Measurements from ENCODE around the gene PRPSAP1. TPM values are rescaled to one million over a fixed set of nuclear protein-coding genes. Genes with fewer than 3 reads are reported as not detected.
"Not testable (repeated sequence)": the region's sequence is repeated elsewhere in the genome, so short reads cannot be mapped to it uniquely, and the experiment has no call there.

The PRPSAP1 gene
- total and polyA plus RNA-seq, 7 experiments from 2014 or later: 19.6 to 59.1 (median 53.3) TPM

DNA sequence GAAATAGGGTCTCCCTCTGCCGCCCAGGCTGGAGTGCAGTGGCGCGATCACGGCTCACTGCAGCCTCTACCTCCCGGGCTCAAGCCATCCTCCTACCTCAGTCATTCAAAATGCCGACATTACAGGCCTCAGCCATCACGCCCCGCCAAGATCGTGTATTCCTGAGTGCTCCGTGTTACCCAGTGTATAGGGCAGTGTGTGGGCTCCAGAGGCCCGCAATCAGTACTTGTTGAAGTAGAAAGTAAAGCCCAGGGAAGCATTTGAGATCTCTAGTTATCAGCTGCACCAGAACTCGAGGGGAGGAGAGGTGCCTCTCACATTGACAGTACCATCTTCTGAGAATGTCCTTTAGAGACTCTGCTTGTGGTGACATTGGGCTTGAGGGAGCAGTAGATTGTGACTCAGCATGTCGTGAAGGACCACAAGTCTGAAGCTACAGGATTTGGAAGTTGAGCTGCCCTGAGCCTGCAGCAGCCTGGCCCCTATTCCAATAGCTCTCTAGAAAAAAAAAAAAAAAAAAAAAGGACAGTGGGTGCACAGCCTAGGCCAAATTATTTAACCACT is 1.1 kb upstream of the PRPSAP1 start:
- Histone ChIP-seq H3K27ac (ENCODE audit: low read depth, low read length) (no peak overlapping the region), H3K9me3 (ENCODE audit: control insufficient read depth in 2 of 3, low read length in 3 of 3) (no peaks in the 10 kb centered on the region), H3K27me3 (ENCODE audit: control insufficient read depth in 2 of 2, insufficient read depth in 2 of 2, low read length in 2 of 2) (no peaks in the 10 kb centered on the region), H3K36me3 (ENCODE audit: control insufficient read depth in 2 of 3, insufficient read depth in 3 of 3, low read length in 3 of 3) (peaks cover 0 to 7% (median 0%) of the 10 kb centered on the region in 3 experiments), H3K4me3 (ENCODE audit: low read length) (no peak overlapping the region), H3K4me1 (ENCODE audit: control insufficient read depth in 2 of 2, insufficient read depth in 2 of 2, low read length in 2 of 2) (no peaks in the 10 kb centered on the region)
- ATAC-seq: no peak
- POLR2A ChIA-PET: interaction anchor here (0.6 to 0.7 kb wide), 2 partner anchors 43 to 627 kb away, joined by 3 read pairs; no protein-coding TSS in a partner anchor
- Mint-ChIP-seq H3K4me3 (peak overlapping the region; percentile 61 to 99 (median 90)), H3K27me3 (no peaks in the 10 kb centered on the region), H3K4me1 (peaks cover 13 to 35% (median 19%) of the 10 kb centered on the region in 7 donors), H3K27ac (peak overlapping the region in 5 of 9 donors; percentile 59 to 96 (median 91)), H3K9me3 (no peaks in the 10 kb centered on the region), H3K36me3 (peaks cover 0 to 4% (median 0%) of the 10 kb centered on the region in 5 donors)
- no peak for DNase-seq
- CTCF ChIA-PET: interaction anchor here (0.6 to 0.9 kb wide), 2 partner anchors 43 to 228 kb away, joined by 3 to 5 read pairs; no protein-coding TSS in a partner anchor
- intact Hi-C loops (cut with micrococcal nuclease): loop anchor here (1.0 to 5.0 kb wide), 9 partner anchors 28 to 688 kb away; partner anchors contain the start of genes FBF1 (in 1 of the 2), MFSD11 (in 1 of the 2), RECQL5 (in 1 of the 2) and RHBDF2 (in 1 of the 2)

DNA sequence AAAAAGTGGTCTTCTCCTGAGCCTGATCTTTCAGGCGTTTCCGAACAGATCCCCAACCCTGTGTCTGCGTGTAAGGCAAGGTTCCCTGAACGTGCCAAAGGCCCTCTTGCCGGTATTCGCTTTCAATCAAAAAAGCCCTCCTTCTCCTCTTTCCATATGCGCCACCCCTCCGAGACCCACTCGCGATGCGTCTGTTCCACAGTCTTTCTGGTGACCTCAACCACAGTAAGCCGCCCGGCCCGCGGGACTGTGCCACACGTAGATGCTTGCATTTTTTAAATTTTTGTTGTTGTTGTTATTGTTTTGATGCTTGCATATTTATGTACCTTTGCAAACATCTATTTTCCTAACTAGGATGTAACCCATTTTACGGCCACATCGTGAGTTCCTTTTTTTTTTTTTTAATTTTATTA is 607 bp upstream of the PRPSAP1 start:
- ChIA-PET CTCF (interaction anchor here (0.6 to 0.9 kb wide), 2 partner anchors 44 to 228 kb away, joined by 3 to 5 read pairs; no protein-coding TSS in a partner anchor), POLR2A (interaction anchor here (1.0 to 1.5 kb wide), 4 partner anchors 15 to 250 kb away, joined by 3 to 5 read pairs (median 3); partner anchors contain the start of gene EXOC7)
- H3K4me1 Mint-ChIP-seq: peaks cover 13 to 35% (median 19%) of the 10 kb centered on the region in 7 donors
- H3K4me3 ChIP-seq (ENCODE audit: low read length): peak overlapping the region; percentile 97
- ATAC-seq (no peak), DNase-seq (no peak)
- H3K27ac Mint-ChIP-seq: peak overlapping the region; percentile 91 to 100 (median 96)
- intact Hi-C loops (cut with micrococcal nuclease): loop anchor here (1.0 to 5.0 kb wide), 9 partner anchors 29 to 687 kb away; partner anchors contain the start of genes FBF1 (in 1 of the 2), MFSD11 (in 1 of the 2), RECQL5 (in 1 of the 2) and RHBDF2 (in 1 of the 2)
- H3K36me3 Mint-ChIP-seq: peaks cover 0 to 4% (median 0%) of the 10 kb centered on the region in 5 donors
- no peaks in the 10 kb centered on the region for H3K9me3 ChIP-seq (ENCODE audit: control insufficient read depth in 2 of 3, low read length in 3 of 3)
- no peaks in the 10 kb centered on the region for H3K9me3 Mint-ChIP-seq
- H3K4me3 Mint-ChIP-seq: peak overlapping the region; percentile 89 to 99 (median 94)
- H3K4me1 ChIP-seq (ENCODE audit: control insufficient read depth in 2 of 2, insufficient read depth in 2 of 2, low read length in 2 of 2): no peaks in the 10 kb centered on the region
- peak overlapping the region; percentile 81 for H3K27ac ChIP-seq (ENCODE audit: low read depth, low read length)
- peaks cover 0 to 7% (median 0%) of the 10 kb centered on the region in 3 experiments for H3K36me3 ChIP-seq (ENCODE audit: control insufficient read depth in 2 of 3, insufficient read depth in 3 of 3, low read length in 3 of 3)
- no peaks in the 10 kb centered on the region for H3K27me3 Mint-ChIP-seq
- no peaks in the 10 kb centered on the region for H3K27me3 ChIP-seq (ENCODE audit: control insufficient read depth in 2 of 2, insufficient read depth in 2 of 2, low read length in 2 of 2)

DNA sequence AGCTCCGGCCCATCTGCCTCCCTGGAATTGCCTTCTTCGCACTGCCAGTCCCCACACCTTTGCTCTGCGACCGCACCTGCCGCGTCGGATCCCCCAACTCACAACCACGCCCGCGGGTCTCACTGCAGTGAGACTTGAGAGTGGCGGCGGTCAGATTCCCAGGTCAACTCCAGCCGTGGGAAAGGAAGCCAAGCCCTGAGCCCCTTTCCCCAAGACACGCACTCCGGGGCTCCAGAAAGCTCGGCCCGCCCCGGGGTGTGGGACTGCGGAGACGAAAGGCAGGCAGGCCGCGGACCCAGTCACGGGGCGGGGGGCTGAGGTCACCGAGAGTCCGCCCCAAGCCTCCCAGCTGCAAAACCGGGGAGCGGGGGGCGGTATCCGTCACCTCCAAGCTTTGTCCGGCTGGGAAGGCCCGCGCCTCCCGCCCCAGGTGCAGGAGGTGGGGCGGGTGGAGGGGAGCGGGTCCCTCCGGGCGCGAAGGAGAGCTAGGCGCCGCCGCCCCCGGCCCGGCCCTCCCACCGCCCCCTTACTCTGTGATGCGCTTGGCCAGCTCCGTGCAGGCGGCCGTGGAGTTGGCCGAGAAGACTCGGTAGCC is 615 bp downstream of the PRPSAP1 start:
- Mint-ChIP-seq H3K27ac (peak overlapping the region in 7 of 9 donors; percentile 51 to 100 (median 82)), H3K4me3 (peak overlapping the region; percentile 89 to 99 (median 94)), H3K9me3 (no peaks in the 10 kb centered on the region), H3K4me1 (peaks cover 13 to 35% (median 19%) of the 10 kb centered on the region in 7 donors), H3K36me3 (peaks cover 0 to 4% (median 0%) of the 10 kb centered on the region in 5 donors), H3K27me3 (no peaks in the 10 kb centered on the region)
- H3K4me3 ChIP-seq (ENCODE audit: low read length): peak overlapping the region; percentile 97
- ChIA-PET POLR2A (interaction anchor here (0.6 to 1.6 kb wide), 10 partner anchors 13 to 765 kb away, joined by 3 to 8 read pairs (median 3); partner anchors contain the start of genes EXOC7 and SPHK1), CTCF (interaction anchor here (0.6 to 0.7 kb wide), 3 partner anchors 10 to 324 kb away, joined by 3 to 4 read pairs (median 3); no protein-coding TSS in a partner anchor)
- peaks cover 0 to 7% (median 0%) of the 10 kb centered on the region in 3 experiments for H3K36me3 ChIP-seq (ENCODE audit: control insufficient read depth in 2 of 3, insufficient read depth in 3 of 3, low read length in 3 of 3)
- no peaks in the 10 kb centered on the region for H3K4me1 ChIP-seq (ENCODE audit: control insufficient read depth in 2 of 2, insufficient read depth in 2 of 2, low read length in 2 of 2)
- ATAC-seq (no peak), DNase-seq (peak in 4 of 9 donors; percentile 6 to 52 (median 10))
- H3K27ac ChIP-seq (ENCODE audit: low read depth, low read length): peak overlapping the region; percentile 81
- H3K27me3 ChIP-seq (ENCODE audit: control insufficient read depth in 2 of 2, insufficient read depth in 2 of 2, low read length in 2 of 2): no peaks in the 10 kb centered on the region
- H3K9me3 ChIP-seq (ENCODE audit: control insufficient read depth in 2 of 3, low read length in 3 of 3): no peaks in the 10 kb centered on the region
- intact Hi-C loops (cut with micrococcal nuclease): loop anchor here (1.0 to 5.0 kb wide), 8 partner anchors 32 to 686 kb away; partner anchors contain the start of genes UBE2O (in 2 of the 2), FBF1 (in 1 of the 2), FOXJ1 (in 1 of the 2) and MFSD11 (in 1 of the 2)

DNA sequence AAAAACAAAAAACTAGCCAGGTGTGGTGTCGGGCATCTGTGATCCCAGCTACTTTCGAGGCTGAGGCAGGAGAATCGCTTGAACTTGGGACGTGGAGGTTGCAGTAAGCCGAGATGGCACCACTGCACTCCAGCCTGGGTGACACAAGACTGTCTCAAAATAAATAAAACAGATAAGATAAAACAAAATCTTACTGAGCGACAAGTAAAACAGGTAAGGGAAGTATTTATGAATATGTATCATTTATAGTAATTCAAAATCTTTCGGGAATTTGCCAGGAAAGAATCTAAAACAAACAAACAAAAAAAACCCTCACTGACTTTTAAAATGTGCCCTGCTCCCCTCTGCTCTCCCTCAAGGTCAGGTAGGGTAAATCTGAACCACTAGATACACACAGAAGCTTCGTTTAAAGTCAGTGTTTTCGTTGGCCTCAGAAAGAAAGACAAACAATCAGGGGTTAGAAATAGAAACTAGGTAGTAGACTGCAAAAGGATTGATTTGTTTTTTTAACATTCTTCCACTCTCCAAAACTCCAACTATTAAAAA is 2.1 kb downstream of the PRPSAP1 start:
- Histone ChIP-seq H3K4me1 (ENCODE audit: control insufficient read depth in 2 of 2, insufficient read depth in 2 of 2, low read length in 2 of 2) (no peaks in the 10 kb centered on the region), H3K27ac (ENCODE audit: low read depth, low read length) (no peak overlapping the region), H3K36me3 (ENCODE audit: control insufficient read depth in 2 of 3, insufficient read depth in 3 of 3, low read length in 3 of 3) (peaks cover 0 to 16% (median 1%) of the 10 kb centered on the region in 3 experiments), H3K4me3 (ENCODE audit: low read length) (no peak overlapping the region), H3K9me3 (ENCODE audit: control insufficient read depth in 2 of 3, low read length in 3 of 3) (no peaks in the 10 kb centered on the region), H3K27me3 (ENCODE audit: control insufficient read depth in 2 of 2, insufficient read depth in 2 of 2, low read length in 2 of 2) (no peaks in the 10 kb centered on the region)
- POLR2A ChIA-PET: interaction anchor here (1.0 to 1.6 kb wide), 2 partner anchors 14 to 33 kb away, joined by 3 to 4 read pairs; partner anchors contain the start of gene SPHK1
- Mint-ChIP-seq H3K4me1 (peaks cover 13 to 30% (median 19%) of the 10 kb centered on the region in 7 donors), H3K27me3 (no peaks in the 10 kb centered on the region), H3K9me3 (no peaks in the 10 kb centered on the region), H3K36me3 (peaks cover 4 to 14% (median 10%) of the 10 kb centered on the region in 5 donors), H3K4me3 (peak overlapping the region; percentile 15 to 95 (median 84)), H3K27ac (peak overlapping the region in 1 of 9 donors; percentile 60)
- DNase-seq (no peak), ATAC-seq (no peak)
- CTCF ChIA-PET: interaction anchor here (0.6 kb wide), 1 partner anchor 244 kb away, joined by 4 read pairs; no protein-coding TSS in a partner anchor
- intact Hi-C loops (cut with micrococcal nuclease): loop anchor here (5.0 kb wide), 5 partner anchors 101 to 684 kb away; partner anchors contain the start of genes FBF1 (in 1 of the 2), MFSD11 (in 1 of the 2), RECQL5 (in 1 of the 2) and SAP30BP (in 1 of the 2)

DNA sequence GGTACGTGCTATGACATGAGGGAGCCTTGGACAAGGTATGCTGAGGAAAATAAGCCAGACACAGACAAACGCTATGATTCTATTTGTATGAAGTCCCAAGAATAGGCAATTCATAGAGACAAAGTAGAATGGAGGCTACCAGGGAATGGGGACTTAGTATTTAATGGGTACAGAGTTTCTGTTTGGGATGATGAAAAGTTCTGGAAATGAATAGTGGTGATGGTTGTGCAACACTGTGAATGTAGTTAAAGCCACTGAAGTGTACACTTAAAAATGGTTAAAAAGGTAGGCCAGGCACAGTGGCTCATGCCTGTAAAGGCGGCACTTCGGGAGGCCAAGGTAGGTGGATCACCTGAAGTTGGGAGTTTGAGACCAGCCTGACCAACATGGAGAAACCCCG is 3.3 kb downstream of the PRPSAP1 start:
- no peak for ATAC-seq
- H3K27me3 Mint-ChIP-seq: no peaks in the 10 kb centered on the region
- H3K4me3 Mint-ChIP-seq: peak overlapping the region in 1 of 10 donors; percentile 89
- DNase-seq: no peak
- Histone ChIP-seq H3K9me3 (ENCODE audit: control insufficient read depth in 2 of 3, low read length in 3 of 3) (no peaks in the 10 kb centered on the region), H3K27me3 (ENCODE audit: control insufficient read depth in 2 of 2, insufficient read depth in 2 of 2, low read length in 2 of 2) (no peaks in the 10 kb centered on the region), H3K27ac (ENCODE audit: low read depth, low read length) (no peak overlapping the region), H3K36me3 (ENCODE audit: control insufficient read depth in 2 of 3, insufficient read depth in 3 of 3, low read length in 3 of 3) (peaks cover 0 to 27% (median 5%) of the 10 kb centered on the region in 3 experiments), H3K4me3 (ENCODE audit: low read length) (no peak overlapping the region), H3K4me1 (ENCODE audit: control insufficient read depth in 2 of 2, insufficient read depth in 2 of 2, low read length in 2 of 2) (no peaks in the 10 kb centered on the region)
- ChIA-PET POLR2A (no interaction called here), CTCF (no interaction called here)
- no peaks in the 10 kb centered on the region for H3K9me3 Mint-ChIP-seq
- intact Hi-C loops (cut with micrococcal nuclease): loop anchor here (5.0 kb wide), 5 partner anchors 102 to 683 kb away; partner anchors contain the start of genes FBF1 (in 1 of the 2), MFSD11 (in 1 of the 2), RECQL5 (in 1 of the 2) and SAP30BP (in 1 of the 2)
- peaks cover 13 to 30% (median 20%) of the 10 kb centered on the region in 7 donors for H3K4me1 Mint-ChIP-seq
- peaks cover 10 to 26% (median 19%) of the 10 kb centered on the region in 5 donors for H3K36me3 Mint-ChIP-seq
- no peak overlapping the region for H3K27ac Mint-ChIP-seq

DNA sequence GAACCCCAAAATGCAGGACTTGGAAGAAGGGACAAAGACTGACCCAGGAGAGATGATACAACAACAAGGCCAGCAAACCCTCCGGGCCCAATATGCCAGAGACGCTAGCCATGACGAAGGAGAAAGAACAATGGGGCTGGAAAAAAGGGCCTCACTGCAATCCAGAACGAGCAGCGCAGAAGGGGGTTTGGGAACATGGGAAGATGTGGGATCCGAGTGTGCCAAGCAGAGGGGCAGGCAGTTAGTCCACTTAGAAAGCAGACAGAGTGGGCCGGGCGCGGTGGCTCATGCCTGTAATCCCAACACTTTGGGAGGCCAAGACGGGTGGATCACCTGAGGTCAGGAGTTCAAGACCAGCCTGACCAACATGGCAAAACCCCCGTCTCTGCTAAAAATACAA is 6.8 kb downstream of the PRPSAP1 start:
- H3K36me3 Mint-ChIP-seq: peaks cover 14 to 36% (median 25%) of the 10 kb centered on the region in 5 donors
- H3K27me3 Mint-ChIP-seq; H3K27ac Mint-ChIP-seq; H3K27ac ChIP-seq (ENCODE audit: low read depth, low read length); H3K9me3 ChIP-seq (ENCODE audit: control insufficient read depth in 2 of 3, low read length in 3 of 3); ATAC-seq; H3K4me1 ChIP-seq (ENCODE audit: control insufficient read depth in 2 of 2, insufficient read depth in 2 of 2, low read length in 2 of 2); H3K4me3 Mint-ChIP-seq; H3K27me3 ChIP-seq (ENCODE audit: control insufficient read depth in 2 of 2, insufficient read depth in 2 of 2, low read length in 2 of 2); H3K9me3 Mint-ChIP-seq; intact Hi-C loops (cut with micrococcal nuclease); DNase-seq; CTCF ChIA-PET; H3K4me3 ChIP-seq (ENCODE audit: low read length); POLR2A ChIA-PET: not testable (repeated sequence)
- peaks cover 0 to 36% (median 5%) of the 10 kb centered on the region in 3 experiments for H3K36me3 ChIP-seq (ENCODE audit: control insufficient read depth in 2 of 3, insufficient read depth in 3 of 3, low read length in 3 of 3)
- H3K4me1 Mint-ChIP-seq: peaks cover 3 to 12% (median 6%) of the 10 kb centered on the region in 7 donors
